Panc1 (cell line): ENCODE measurements around the gene SLC35F2. TPM values are rescaled to one million over a fixed set of nuclear protein-coding genes. Genes with fewer than 3 reads are reported as not detected.

Experiments used
- ATAC-seq: fragments of 200-7000 bp; cut with Tn5 transposase; 2 replicates; pipeline ENCODE4 v1.9.1; 2020; ENCODE audit warnings: mild to moderate bottlenecking, moderate library complexity
- BruUV-seq: library from RNA; stranded (reverse); fragments of 400-500 nt; replicated peaks from 2 replicates; lab custom pipeline; 2021; lab: Mats Ljungman, UMichigan
- CTCF ChIA-PET: fragments of 300-600 bp; sonication (Branson Sonifier 250); formaldehyde crosslinking; loops from one replicate; lab custom pipeline; 2022; ENCODE audit warnings: antibody characterized with exemption; lab: Charles Lee
- POLR2A ChIA-PET: fragments of 300-600 bp; sonication (Branson Sonifier 250); formaldehyde crosslinking; loops from one replicate; lab custom pipeline; 2022; ENCODE audit warnings: antibody characterized with exemption; lab: Charles Lee
- DNase-seq: peaks from one replicate; pipeline ENCODE4 v3.0.0-alpha.2; 2010; ENCODE audit warnings: low read depth, low spot score
- H3K27ac ChIP-seq: 2 replicates; pipeline ENCODE4 v1.5.1; 2011; ENCODE audit warnings: mild to moderate bottlenecking, low read length, inconsistent platforms
- H3K27me3 ChIP-seq: fragments of 200-500 bp; sonication (Bioruptor generic); 2 replicates; pipeline ENCODE4 v1.6.0; 2014; ENCODE audit warnings: low read length, inconsistent platforms; ENCODE audit not compliant: control insufficient read depth, insufficient read depth
- H3K36me3 ChIP-seq: fragments of 200-500 bp; sonication (Bioruptor generic); 2 replicates; pipeline ENCODE4 v1.5.1; 2014; ENCODE audit warnings: inconsistent platforms, mild to moderate bottlenecking, low read length, moderate library complexity; ENCODE audit not compliant: control insufficient read depth, insufficient read depth
- H3K4me1 ChIP-seq: 2 replicates; pipeline ENCODE4 v1.5.1; 2011; ENCODE audit warnings: inconsistent platforms, mild to moderate bottlenecking, low read length, moderate library complexity; ENCODE audit not compliant: control insufficient read depth, insufficient read depth
- H3K4me3 ChIP-seq, 2 experiments: 2 replicates each; pipeline ENCODE4 v1.5.1; 2011 to 2012; ENCODE audit warnings: low read depth in 2 of 2, low read length in 2 of 2, mild to moderate bottlenecking in 2 of 2, inconsistent platforms in 1 of 2, moderate library complexity in 1 of 2
- H3K9me3 ChIP-seq: fragments of 200-500 bp; sonication (Bioruptor generic); 2 replicates; pipeline ENCODE4 v1.5.1; 2014; ENCODE audit warnings: low read depth, mild to moderate bottlenecking, inconsistent platforms, low read length, moderate library complexity; ENCODE audit not compliant: control insufficient read depth, insufficient read depth
- CTCF ChIP-seq: fragments of 450-650 bp; IDR thresholded peaks from 2 replicates; pipeline ENCODE4 v1.5.1; 2017; ENCODE audit warnings: mild to moderate bottlenecking
- POLR2AphosphoS5 ChIP-seq: IDR thresholded peaks from 2 replicates; pipeline ENCODE4 v1.6.1; 2012; ENCODE audit warnings: mild to moderate bottlenecking, low read depth, low read length, moderate library complexity
- REST ChIP-seq, 2 experiments: IDR thresholded peaks; 2 replicates each; pipeline ENCODE4 v1.6.1; 2011 to 2012; ENCODE audit warnings: low read depth in 2 of 2, control low read depth in 1 of 2, low read length in 1 of 2, mild to moderate bottlenecking in 1 of 2, moderate library complexity in 1 of 2; ENCODE audit not compliant: insufficient read depth in 1 of 2
- SIN3A ChIP-seq: IDR thresholded peaks from 2 replicates; pipeline ENCODE4 v1.6.1; 2012; ENCODE audit warnings: low read depth, mild to moderate bottlenecking, low read length, moderate library complexity, borderline replicate concordance; ENCODE audit not compliant: insufficient read depth
- TCF7L2 ChIP-seq: IDR thresholded peaks from 2 replicates; pipeline ENCODE4 v1.6.1; 2011; ENCODE audit warnings: mild to moderate bottlenecking, low read depth, low read length, inconsistent platforms
- in situ Hi-C: cut with HindIII; loops from 2 replicates; pipeline ENCODE4 v1.10.0; 2016; ENCODE audit warnings: low sequenced_read_pairs, low pct_unique_long_range_greater_than_20kb
- intact Hi-C: fragments of 100-400 bp; cut with micrococcal nuclease; formaldehyde crosslinking; loops from one replicate; pipeline ENCODE4 v1.10.0; 2022; ENCODE audit not compliant: unreplicated experiment
- total RNA-seq: library from RNA; stranded (reverse); gene quantifications from one replicate; pipeline ENCODE4 v1.2.1, GENCODE V29; 2021; ENCODE audit not compliant: unreplicated experiment

Gene SLC35F2
- total RNA-seq, 1 experiment from 2014 or later = 89.4 TPM

GRCh38 chr11:107783121-107783520 is 75.5 kb downstream of the SLC35F2 start:
- no TSS peak for BruUV-seq
- Histone ChIP-seq H3K4me1 (peaks cover 12% of the 10 kb centered on the region), H3K9me3 (no peaks in the 10 kb centered on the region), H3K4me3 (no peak overlapping the region), H3K27ac (no peak overlapping the region), H3K36me3 (no peaks in the 10 kb centered on the region), H3K27me3 (no peaks in the 10 kb centered on the region)
- TF ChIP-seq SIN3A = no peak
- TF ChIP-seq REST (IDR thresholded peaks at IDR 0.05; ENCODE audit: insufficient read depth in 1 of 2, low read depth in 2 of 2, low read length in 1 of 2) = no peak
- no peak for TF ChIP-seq TCF7L2
- no peak for TF ChIP-seq POLR2AphosphoS5
- TF ChIP-seq CTCF = no peak
- intact Hi-C loops = no loop called here
- ChIA-PET CTCF (interaction anchor here (0.6 kb wide), 1 partner anchor 172 kb away, joined by 7 read pairs; no protein-coding TSS in a partner anchor), POLR2A (no interaction called here)
- ATAC-seq (no peak), DNase-seq (no peak)
- in situ Hi-C loops = no loop called here

- peaks cover 12% of the 10 kb centered on the region for H3K4me1 ChIP-seq
- in situ Hi-C loops (no loop called here), intact Hi-C loops (no loop called here)
- no peak for DNase-seq
- TF ChIP-seq REST (IDR thresholded peaks at IDR 0.05; ENCODE audit: insufficient read depth in 1 of 2, low read depth in 2 of 2, low read length in 1 of 2) (no peak), CTCF (no peak), TCF7L2 (no peak), POLR2AphosphoS5 (no peak), SIN3A (no peak)
- ATAC-seq = 0 out of 2 replicates have a peak, but pooled peaks have one; percentile 59
- no peak overlapping the region for H3K4me3 ChIP-seq
- H3K27ac ChIP-seq = peak overlapping the region; percentile 13
- CTCF ChIA-PET = no interaction called here
- H3K27me3 ChIP-seq = no peaks in the 10 kb centered on the region
- BruUV-seq = no TSS peak
- H3K36me3 ChIP-seq = no peaks in the 10 kb centered on the region
- no peaks in the 10 kb centered on the region for H3K9me3 ChIP-seq
- POLR2A ChIA-PET = no interaction called here
Measured at GRCh38 chr11:107780775-107781174, 77.8 kb downstream of the SLC35F2 start.
